SKM-1 (cell line): ENCODE measurements around the gene PRDM16.

Source experiments
- DNase-seq: peaks from one replicate; lab custom pipeline; 2025; ENCODE audit not compliant: unreplicated experiment; lab: John Stamatoyannopoulos, UW

PRDM16 gene

DNA sequence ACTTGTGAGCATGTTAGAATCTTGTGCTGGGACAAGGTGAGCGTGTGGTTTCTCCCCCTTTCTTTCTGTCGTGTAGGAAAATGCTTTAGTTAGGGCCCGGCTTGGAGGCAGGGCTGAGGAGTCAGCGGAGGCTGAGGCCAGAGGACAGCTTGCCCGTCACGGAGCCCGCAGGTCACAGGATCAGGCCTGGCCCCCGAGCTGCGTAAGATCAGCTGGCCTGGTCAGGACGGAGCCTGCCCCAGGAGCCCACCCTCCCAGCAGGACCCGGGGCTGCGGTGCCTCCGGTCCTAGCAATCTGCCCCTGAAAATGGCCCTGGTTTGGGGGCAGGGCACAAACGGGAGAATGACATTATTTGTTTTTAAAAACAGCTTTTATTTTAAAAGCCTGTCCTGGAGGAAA, 52.0 kb downstream of the PRDM16 start:
- DNase-seq = no peak

DNA sequence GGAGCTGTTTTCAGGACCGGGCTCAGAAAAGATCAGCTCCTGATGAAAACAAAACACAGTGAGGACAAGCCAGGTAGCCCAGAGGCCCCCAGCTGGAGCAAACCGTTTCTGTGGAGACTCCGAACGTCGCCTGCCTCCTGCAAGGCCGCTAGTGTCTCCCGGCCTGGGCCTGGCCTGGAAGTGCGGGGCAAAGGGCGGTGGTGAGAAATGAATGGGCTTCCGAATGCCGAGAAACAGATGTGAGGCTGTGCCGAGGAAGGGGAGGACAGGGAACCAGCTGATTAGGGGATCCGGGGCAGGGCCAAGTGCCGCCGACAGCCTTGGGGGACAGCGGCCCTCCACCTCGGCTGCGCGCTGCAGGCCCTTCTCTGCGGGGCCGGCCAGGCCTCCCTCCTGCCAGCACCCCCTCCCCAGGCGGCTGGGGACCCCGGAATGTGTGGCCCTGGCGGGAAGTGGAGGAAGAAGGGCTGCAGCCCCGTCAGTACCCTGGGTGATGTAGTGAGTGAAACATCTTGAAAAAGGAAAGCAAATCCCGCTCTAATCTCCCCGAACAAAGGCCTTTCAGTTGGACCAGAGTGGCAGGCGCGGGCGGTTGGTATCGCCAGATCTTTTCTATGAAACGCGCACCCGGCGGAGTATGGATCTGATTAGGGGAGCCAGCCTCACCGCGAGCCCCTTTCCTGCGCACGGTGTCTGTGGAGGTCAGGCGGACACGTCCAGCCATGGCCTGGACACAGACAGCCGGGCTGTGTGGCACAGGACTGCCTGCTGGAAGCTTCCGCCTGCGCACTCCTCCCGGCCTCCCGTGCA, 52.6 kb downstream of the PRDM16 start:
- no peak for DNase-seq

DNA sequence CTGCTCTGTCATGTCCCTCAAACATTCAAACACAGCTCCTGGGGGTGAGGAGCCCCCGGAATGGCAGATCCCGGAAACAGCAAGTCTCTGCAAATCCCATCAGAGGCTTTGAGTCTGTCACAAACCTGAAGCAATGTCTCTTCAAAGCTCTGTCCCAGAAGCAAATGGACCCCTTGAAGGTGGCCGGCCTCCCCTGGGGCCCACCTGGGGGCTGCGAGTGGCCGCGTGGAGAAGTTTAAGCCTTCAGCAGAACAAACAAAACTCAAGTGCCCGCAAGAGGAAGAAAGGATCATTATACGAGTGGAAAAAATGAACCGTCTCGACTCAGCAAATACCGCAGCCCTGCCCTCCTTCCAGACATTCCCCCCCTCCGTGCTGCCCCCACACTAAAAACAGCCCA, 53.3 kb downstream of the PRDM16 start:
- DNase-seq = no peak

DNA sequence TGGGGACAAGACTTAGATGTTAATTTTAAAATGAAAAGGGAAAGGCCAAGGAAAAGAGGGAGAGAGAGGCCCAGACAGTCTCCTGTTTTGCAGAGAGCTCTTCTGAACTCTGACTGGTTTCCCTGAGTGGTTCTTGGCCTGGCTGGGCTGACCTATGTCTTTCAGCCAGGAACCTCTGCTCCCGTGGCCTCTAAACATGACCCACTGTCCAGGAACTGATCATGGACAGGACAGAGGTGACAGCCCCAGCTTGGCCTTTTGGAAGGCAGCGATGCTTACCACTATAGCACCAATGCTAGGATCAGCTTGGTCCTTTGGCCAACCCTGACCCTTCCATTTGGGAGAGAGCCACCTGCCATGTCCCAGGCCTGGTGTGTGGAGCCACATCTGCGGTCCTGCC, 55.2 kb downstream of the PRDM16 start:
- DNase-seq = no peak

DNA sequence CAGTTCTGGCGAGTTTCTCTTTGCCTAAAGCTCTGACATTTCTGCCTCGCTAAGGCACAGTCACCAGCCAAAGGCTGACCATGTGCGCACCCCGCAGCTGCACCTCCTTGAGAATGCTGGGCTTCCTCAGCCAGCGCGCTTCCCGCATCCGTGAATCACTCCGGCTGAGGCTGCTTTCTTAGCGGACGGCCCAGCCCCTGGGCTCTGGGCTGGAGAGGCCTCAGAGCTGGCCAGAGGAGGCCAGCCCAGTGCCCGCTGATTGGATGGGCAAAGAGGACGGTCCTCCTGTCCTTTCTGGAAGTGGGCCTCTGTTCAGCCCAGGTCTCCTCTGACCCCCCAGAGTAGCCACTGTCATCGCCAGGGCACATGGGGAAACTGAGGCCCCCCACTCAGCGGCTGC, 56.1 kb downstream of the PRDM16 start:
- DNase-seq = no peak

DNA sequence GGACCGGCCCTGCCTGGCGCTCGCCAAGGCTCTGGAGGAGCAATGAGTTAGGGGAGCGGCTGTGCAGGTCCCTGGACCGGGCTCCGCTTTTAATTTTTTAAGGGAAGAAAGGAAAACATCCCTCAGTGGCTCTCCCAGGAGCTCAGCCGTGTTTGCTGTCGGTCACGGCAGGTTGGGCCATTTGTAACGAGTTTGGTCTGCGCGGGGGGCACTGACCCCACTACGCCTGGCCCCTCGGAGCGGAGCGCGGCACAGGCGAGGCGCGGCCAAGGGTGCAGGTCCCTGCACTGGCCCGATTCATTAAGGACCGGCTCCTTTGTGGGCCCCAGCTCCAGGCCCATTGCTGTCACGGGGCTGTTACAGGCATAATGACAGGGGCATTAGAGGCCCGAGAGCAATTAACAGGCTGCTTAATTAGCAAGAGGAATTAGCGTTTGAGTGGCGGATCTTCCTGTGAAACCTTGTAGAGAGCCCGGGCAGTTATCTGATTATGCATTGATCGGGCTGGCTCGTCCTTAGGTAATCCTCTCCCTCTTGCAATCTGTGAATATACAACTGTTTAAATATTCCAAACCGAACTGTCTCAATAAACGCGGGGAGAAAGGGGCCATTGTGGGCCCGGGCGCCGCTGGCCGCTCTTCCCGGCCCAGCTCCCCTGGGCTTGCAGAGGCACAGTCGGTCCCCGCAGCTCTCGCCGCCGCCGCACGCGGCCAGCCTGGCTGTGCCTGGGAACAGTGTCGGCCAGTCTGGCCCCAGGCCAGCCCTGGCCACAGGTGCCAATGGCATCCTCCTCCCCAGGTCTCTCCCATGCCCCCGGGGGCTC, 56.8 kb downstream of the PRDM16 start:
- DNase-seq = no peak

DNA sequence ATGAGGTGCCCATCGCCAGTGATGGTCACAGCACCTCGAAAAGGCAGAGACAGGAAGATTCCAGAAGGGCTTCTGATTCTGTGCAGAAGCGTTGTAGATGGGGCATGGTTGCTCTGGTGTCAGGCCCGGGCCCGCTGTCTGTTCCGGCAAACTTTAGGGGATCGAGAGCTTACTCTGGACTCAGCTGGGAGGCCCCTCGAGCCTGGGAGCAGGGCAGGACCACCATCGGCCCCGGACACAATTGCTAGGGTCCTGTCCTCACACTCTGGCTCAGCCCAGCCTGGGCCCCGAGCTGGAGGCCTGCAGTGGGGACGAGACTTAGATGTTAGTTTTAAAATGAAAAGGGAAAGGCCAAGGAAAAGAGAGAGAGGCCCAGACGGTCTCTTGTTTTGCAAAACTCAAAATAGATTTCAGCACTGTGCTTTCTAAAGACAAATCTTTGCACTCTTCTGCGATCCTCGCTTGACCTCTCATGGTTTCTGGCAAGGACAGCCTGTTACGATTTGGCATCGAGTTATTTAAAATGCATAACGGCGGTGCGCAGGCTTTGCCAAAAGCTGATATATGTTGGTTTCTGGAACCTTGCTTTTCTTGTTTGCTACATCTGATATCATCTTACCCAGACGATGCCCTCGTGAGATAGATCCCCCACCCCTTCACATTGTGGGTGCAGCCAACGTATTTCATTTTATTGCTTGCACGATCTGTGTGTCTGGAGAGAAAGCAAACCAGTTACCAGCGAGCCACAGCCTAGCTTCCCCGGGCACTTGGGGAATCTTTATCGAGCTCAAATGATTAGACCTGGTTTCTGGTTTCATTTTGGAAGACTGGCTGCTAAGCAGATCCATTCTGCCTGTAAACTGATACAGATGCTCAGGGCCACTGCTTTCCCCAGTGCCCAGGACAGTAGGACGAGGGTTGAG, 58.0 kb downstream of the PRDM16 start:
- DNase-seq = no peak

DNA sequence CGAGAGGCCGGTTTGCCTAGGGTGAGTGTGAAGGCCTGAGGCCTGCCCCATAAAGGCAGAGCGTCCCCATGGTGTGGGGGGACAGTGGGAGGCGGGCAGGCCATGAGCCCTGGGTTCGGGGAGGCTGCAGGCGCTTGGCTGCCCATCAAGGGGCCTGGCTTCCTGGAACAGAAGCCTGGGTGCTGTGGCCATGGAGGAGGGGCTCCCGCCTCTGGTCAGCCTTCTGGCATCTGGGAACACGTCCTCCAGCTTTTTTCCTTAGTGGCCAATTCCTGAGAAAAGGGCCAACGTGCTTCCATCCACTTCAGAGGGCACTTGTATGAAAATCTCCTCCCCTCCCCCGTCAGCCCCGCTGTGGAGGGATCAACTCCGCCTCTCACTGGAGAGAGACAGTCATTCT, 58.7 kb downstream of the PRDM16 start:
- no peak for DNase-seq

DNA sequence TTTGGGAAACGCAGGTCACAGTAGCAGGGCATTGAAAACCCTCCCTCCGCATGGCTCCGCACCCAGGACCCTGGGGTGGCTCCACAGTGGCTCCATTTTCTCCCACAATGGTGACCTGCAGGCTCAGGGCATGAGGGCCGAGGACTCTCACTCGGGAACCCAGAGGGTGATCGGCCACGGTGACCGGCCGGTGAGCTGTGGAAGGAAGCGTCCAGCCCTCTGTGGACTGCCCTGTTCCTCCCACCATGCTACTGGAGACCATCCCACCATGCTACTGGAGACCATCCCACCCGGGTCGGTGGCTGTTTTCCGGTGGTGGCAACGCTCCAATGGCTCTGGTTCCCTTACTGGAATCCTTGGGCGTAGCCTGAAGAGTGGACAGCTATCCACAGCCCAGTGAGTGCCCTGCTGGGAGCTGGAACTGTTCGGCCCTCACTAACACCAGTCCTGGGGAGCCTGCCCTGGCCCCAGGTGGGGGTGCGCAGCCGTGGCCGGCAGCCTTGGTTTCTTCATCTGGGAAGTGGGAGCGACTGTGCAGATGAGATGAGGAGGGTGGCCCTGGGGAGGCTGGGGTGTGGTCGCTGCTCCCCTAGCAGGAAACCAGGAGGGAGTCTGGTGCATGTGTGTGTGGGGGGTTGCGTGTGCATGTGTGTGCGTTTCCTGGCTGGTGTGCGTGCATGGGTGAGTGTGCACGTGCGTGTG, 59.6 kb downstream of the PRDM16 start:
- DNase-seq = no peak

DNA sequence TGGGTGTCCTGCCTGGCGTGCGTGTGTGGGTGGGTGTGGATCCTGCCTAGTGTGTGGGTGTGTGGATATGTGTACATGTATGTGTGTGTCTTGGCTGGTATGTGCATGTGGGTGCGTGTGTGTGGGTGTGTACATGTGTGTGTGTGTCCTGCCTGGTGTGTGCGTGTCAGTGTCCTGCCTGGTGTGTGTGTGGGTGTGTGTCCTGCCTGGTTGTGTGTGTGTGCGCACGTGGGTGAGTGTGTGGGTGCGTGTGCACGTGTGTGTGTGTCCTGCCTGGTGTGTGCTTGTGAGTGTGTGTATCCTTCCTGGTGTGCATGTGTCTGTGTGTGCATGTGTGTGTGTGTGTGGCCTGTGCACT, 60.1 kb downstream of the PRDM16 start:
- no peak for DNase-seq

DNA sequence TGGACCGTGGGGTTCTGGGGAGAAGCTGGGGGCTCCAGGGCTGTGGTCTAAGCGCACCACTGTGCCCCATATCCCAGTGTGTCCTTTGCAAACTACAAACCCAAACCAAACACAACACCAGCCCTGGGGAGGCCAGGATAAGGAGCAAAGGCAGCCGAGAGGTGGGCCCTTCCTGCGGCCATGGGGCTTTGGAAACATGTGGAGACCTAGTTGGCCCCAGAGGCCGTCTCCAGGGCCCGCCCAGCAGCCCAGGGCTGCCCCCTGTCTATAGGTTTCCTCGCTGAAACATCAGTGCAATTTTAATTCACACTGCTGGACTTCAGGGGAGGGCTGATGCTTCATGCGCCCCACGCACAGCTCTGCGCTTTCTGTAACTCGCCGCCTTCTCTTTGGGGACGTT, 61.3 kb downstream of the PRDM16 start:
- DNase-seq = no peak

DNA sequence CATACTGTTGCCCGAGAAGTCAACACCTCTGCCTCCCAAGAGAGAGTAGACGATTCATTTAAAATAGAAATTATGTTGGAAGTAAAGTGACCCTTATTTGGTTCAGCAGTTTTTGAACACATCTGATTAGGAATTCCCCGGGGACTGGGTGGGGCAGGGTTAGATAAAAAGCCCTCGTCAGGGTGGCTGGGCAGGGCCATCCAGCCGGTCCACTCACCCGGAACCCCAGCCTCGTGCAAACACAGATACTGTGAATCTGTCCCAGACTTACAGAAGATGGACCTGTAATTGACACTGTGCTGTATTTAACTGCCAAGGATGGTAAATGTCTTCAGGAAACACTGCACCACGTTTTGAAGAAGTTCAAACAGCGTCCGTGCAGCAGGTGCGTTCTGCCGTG, 63.7 kb downstream of the PRDM16 start:
- DNase-seq = no peak

DNA sequence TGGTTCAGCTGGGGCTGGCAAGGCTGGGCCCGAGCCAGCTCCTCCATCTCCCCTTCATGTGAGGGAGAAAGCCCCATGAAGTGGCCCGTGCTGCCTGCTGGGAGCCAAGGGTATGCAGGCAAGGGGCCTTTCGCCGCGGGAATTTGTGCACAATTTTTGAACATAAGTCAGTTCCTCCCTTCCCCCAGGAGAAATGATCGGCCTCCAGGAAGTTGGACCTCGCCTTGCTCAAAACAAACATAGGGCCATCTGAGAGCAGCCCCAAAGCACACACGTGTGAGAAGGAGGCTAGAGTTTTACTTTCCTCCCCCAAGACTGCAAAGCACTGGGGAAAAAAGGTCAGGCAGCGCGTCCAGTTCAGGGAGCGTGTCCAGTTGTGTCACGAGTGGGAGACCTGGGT, 64.7 kb downstream of the PRDM16 start:
- no peak for DNase-seq

DNA sequence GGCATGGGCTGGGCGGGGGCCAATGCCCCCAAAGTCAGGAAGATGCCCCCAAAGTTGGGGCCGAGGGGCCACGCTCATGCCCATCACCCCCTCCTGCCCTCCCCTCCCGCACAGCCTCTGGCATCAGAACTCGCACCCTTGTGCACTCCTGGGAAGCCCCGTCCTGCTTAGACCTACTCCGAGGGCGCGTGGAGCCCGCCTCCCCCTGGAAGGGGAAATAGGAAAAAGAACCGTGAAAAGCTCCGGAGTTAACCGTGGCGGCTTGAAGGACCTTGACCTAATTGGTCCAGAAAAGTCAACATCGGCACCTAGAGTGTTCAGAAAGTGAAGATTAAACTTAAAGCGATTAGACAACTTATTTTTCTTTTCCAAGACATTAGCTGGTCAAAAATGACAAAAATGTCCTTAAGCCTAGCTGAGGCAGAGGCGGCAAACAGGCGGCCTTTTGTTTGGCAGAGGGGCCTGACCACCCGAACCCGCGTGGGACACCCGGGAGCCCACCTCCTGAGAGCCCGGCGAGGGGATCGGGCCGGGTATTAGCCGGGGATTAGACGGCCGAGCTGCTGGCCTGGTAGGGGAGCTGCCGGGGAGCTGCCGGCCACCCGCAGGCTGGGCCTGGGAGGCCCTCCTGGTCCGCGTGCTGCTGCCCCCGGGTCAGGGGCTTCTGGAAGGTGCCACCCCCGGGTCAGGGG, 65.5 kb downstream of the PRDM16 start:
- DNase-seq = no peak

DNA sequence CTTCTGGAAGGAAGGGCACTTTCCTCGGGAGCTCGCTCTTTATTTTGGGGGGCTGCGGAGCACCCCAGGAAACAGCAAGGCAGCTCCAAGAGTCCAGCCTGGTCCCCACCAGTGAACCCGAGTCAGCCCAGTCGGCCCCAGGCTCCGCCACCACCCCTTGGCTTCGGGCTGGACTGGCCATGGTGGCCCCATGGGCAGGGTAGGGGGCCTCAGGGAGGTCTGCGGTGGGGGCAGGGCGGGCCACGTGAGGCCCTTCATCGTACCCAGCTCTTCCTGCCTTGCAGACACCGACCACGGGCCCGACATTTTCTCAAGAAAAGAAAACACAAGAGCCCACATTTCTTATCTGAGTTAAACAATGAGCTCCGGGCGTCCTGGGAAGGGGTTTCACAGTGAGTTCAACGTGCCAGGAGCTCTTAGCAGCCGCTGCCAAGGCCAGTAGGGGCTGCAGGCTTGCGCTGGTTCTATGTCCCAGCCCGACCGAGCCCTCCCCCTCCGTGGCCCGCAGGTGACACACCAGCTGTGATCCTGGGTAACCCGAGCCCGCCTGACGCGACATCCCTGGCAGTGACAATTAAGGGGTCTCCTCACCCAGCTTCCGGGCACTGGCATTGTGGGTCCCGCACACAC, 66.2 kb downstream of the PRDM16 start:
- no peak for DNase-seq

DNA sequence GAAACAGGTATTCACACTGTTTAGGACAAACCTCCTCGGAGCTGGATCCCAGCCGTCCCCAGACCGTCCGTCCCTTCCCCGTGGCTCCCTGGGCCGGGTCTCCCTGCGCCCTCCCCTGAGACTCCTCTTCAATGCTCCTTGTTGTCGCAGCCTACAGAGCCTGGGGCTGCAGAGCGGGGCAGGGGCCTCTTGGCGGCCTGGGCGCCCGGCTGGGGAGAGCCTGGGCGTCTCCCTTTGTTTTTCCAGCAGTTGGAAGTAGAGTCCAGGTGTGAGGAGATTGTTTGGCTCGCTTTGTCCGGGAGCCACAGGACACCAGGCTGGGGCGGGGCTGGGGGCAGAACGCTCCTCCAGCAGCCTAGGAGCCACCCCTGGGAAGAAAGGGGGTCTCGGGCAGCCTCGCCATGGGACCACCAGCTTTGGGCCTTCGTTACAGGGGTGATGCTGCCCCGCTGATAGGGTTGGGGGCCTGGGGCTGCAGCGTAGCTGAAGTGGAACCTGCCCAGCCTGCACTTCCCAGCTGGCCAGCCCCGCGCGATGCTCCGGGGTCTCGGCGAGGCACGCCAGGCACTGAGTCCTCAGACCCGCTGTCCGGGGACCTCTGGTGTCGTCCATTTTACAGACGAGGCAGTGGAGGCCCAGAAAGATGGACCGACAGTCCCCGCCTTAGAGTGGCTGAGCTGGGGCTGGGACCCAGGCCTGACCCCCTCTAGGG, 66.9 kb downstream of the PRDM16 start:
- no peak for DNase-seq

DNA sequence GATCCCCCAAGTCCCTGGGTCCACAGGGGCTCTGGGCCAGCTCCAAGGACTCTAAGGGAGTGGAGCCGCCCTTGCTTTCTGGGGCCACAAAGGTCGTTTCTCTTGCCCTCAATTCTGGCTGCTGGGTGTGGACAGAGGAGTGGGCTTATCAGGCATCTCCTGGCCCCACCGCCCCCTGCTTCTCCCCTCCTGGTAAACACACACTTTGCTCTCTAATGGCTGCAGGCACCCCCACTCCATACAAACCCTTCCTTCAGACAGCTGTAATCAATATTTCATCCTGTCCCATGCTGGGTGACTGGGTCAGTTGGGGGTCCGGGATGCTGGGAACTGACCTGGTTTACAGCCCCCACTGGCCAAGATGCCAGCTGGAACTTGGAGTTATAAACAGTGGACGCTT, 67.5 kb downstream of the PRDM16 start:
- no peak for DNase-seq

DNA sequence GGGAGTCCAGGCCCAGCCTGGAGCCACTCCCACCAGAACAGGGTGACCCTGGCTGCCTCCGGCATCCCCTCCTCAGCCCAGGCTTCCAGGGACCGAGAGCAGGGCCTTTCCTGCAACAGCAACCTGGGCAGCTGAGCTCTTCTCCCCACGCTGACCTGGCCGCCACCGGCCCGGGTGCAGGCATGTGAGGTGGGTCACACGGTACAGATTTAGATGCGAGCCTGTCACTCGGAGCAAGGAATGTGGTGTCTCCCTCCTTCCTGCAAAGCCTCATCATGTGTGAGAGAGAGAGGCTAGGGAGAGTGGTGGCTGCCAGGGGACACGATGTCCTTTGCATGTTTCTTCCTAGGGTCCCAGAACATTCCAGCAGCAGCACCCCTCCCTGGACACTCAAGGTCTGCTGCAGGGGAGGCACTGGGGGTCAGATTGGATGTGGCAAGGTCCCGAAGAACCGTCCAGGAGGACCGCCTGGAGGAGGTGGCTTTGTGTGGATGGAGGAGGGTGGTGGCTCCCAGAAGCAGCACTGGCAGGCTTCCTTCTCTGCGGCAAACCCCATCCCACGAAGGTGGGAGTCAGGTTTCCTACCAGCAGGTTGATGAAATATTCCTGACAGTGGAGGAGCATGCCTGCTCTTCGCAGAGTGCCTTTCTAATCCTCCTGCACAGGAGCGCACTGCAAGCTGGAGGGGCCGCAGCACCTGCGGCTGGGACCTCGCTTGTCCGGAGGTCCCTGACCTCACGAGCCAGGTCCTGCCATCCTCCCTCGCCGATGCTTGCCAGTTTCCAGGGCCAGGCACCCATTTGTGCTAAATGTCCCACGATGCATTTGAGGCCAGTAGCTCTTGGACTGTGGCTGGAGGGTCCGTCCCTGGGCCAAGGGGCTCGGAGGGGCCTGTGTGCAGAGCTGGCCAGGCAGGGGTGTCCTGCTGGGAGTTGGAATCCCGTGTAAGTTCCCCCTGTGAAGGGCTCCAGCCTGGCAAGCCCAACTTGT, 68.4 kb downstream of the PRDM16 start:
- no peak for DNase-seq
